GM23338 (cell line): ENCODE measurements around the gene CX3CL1.

Experiments used
- CTCF ChIP-seq, 2 experiments: fragments of 200-600 bp in 1 of 2; sonication (generic) in 1 of 2; conservative IDR thresholded peaks; 2 replicates each; pipeline versions ENCODE4 v1.5.1 to v1.6.1; 2016 to 2017; ENCODE audit warnings: antibody characterized with exemption in 2 of 2, low read depth in 2 of 2, mild to moderate bottlenecking in 2 of 2, moderate library complexity in 1 of 2
- EZH2 ChIP-seq: fragments of 200-600 bp; sonication (generic); IDR thresholded peaks from one replicate; pipeline ENCODE4 v1.8.0; 2017; ENCODE audit warnings: antibody characterized with exemption, mild to moderate bottlenecking, low read depth; ENCODE audit not compliant: unreplicated experiment
- POLR2AphosphoS5 ChIP-seq: IDR thresholded peaks from 2 replicates; pipeline ENCODE4 v1.6.1; 2016; ENCODE audit warnings: antibody characterized with exemption, low read depth
- REST ChIP-seq: IDR thresholded peaks from one replicate; pipeline ENCODE4 v1.6.1; 2018; ENCODE audit warnings: antibody characterized with exemption; ENCODE audit not compliant: unreplicated experiment

GRCh38 chr16:57392694-57393093 is 20.4 kb downstream of the CX3CL1 start:
- TF ChIP-seq CTCF (conservative IDR thresholded peaks at IDR 0.05; ENCODE audit: low read depth in 2 of 2) (no peak), POLR2AphosphoS5 (no peak), EZH2 (no peak), REST (no peak)
